HEK293 (cell line): ENCODE results near the gene RNF225.

Source experiments
- CTCF ChIA-PET: fragments of 350-600 bp; formaldehyde crosslinking; extraction: SDS; loops from one replicate; lab custom pipeline; 2021; ENCODE audit warnings: antibody characterized with exemption; lab: Yijun Ruan, JAX
- POLR2A ChIA-PET: fragments of 300-600 bp; formaldehyde crosslinking; extraction: SDS; loops from one replicate; lab custom pipeline; 2020; ENCODE audit warnings: antibody characterized with exemption, inconsistent platforms; lab: Yijun Ruan, JAX
- H3K27ac ChIP-seq: fragments of 200-500 bp; sonication (Bioruptor generic); 2 replicates; pipeline ENCODE4 v1.5.1; 2014; ENCODE audit warnings: low read depth, low read length, control low read depth, inconsistent platforms; ENCODE audit errors: extremely low read depth
- H3K36me3 ChIP-seq, 2 experiments: fragments of 200-500 bp in 1 of 2; sonication (Bioruptor generic) in 1 of 2; 1 replicate in 1 of 2; 2 replicates in 1 of 2; pipeline ENCODE4 v1.5.1; 2014 to 2017; ENCODE audit warnings: inconsistent platforms in 2 of 2, low read length in 2 of 2; ENCODE audit not compliant: control insufficient read depth in 2 of 2, insufficient read depth in 1 of 2
- H3K4me1 ChIP-seq: fragments of 200-500 bp; sonication (Bioruptor generic); 2 replicates; pipeline ENCODE4 v1.5.1; 2014; ENCODE audit warnings: mild to moderate bottlenecking, low read length, inconsistent platforms; ENCODE audit not compliant: control insufficient read depth, insufficient read depth
- H3K4me3 ChIP-seq: 2 replicates; pipeline ENCODE4 v1.5.1; 2011; ENCODE audit warnings: low read depth, mild to moderate bottlenecking, control low read depth, low read length, moderate library complexity
- H3K9me3 ChIP-seq: fragments of 200-500 bp; sonication (Bioruptor generic); 2 replicates; pipeline ENCODE4 v1.5.1; 2014; ENCODE audit warnings: low read depth, low read length, inconsistent platforms; ENCODE audit not compliant: control insufficient read depth, insufficient read depth
- CTCF ChIP-seq: fragments of 450-650 bp; formaldehyde crosslinking; IDR thresholded peaks from 2 replicates; pipeline ENCODE4 v1.5.1; 2016; ENCODE audit warnings: missing biosample characterization, missing genetic modification characterization
- SETDB1 ChIP-seq: IDR thresholded peaks from one replicate; pipeline ENCODE4 v1.6.1; 2017; ENCODE audit warnings: mild to moderate bottlenecking, low read length, moderate library complexity, mixed read lengths; ENCODE audit not compliant: insufficient read length
- SP7 ChIP-seq: fragments of 450-650 bp; formaldehyde crosslinking; IDR thresholded peaks from 2 replicates; pipeline ENCODE4 v1.5.1; 2016; ENCODE audit warnings: missing biosample characterization, missing genetic modification characterization
- YY2 ChIP-seq: fragments of 450-650 bp; formaldehyde crosslinking; IDR thresholded peaks from 2 replicates; pipeline ENCODE4 v1.5.1; 2016; ENCODE audit warnings: missing biosample characterization, missing genetic modification characterization
- ZBTB1 ChIP-seq: fragments of 450-650 bp; formaldehyde crosslinking; IDR thresholded peaks from 2 replicates; pipeline ENCODE4 v1.5.1; 2016; ENCODE audit warnings: missing biosample characterization, missing genetic modification characterization
- ZBTB17 ChIP-seq: fragments of 450-650 bp; formaldehyde crosslinking; IDR thresholded peaks from 2 replicates; pipeline ENCODE4 v1.5.1; 2016; ENCODE audit warnings: missing biosample characterization, missing genetic modification characterization
- ZFHX2 ChIP-seq: fragments of 450-650 bp; formaldehyde crosslinking; conservative IDR thresholded peaks from 2 replicates; pipeline ENCODE4 v1.5.1; 2016; ENCODE audit warnings: missing biosample characterization, missing genetic modification characterization
- ZNF202 ChIP-seq: fragments of 450-650 bp; formaldehyde crosslinking; IDR thresholded peaks from 2 replicates; pipeline ENCODE4 v1.5.1; 2016; ENCODE audit warnings: missing biosample characterization, missing genetic modification characterization, borderline replicate concordance
- ZNF266 ChIP-seq: fragments of 450-650 bp; formaldehyde crosslinking; IDR thresholded peaks from 2 replicates; pipeline ENCODE4 v1.5.1; 2016; ENCODE audit warnings: missing biosample characterization, missing genetic modification characterization, low read depth
- ZNF600 ChIP-seq: fragments of 450-650 bp; formaldehyde crosslinking; IDR thresholded peaks from 2 replicates; pipeline ENCODE4 v1.5.1; 2016; ENCODE audit warnings: missing biosample characterization, missing genetic modification characterization
- ZNF623 ChIP-seq: fragments of 450-650 bp; formaldehyde crosslinking; IDR thresholded peaks from 2 replicates; pipeline ENCODE4 v1.5.1; 2016; ENCODE audit warnings: missing biosample characterization, missing genetic modification characterization
- TF ChIP-seq, protein P1 (sequence below): fragments of 450-650 bp; formaldehyde crosslinking; IDR thresholded peaks from 2 replicates; pipeline ENCODE4 v1.5.1; 2016; ENCODE audit warnings: missing biosample characterization, missing genetic modification characterization, borderline replicate concordance
- TF ChIP-seq, protein P2 (sequence below): fragments of 450-650 bp; formaldehyde crosslinking; IDR thresholded peaks from 2 replicates; pipeline ENCODE4 v1.5.1; 2017; ENCODE audit warnings: missing biosample characterization, missing genetic modification characterization
- TF ChIP-seq, protein P3 (sequence below): fragments of 450-650 bp; formaldehyde crosslinking; IDR thresholded peaks from 2 replicates; pipeline ENCODE4 v1.5.1; 2016; ENCODE audit warnings: missing biosample characterization, missing genetic modification characterization

Gene RNF225

GRCh38 chr19:58386576-58387337 is 8.7 kb upstream of the RNF225 start, which contains the start of gene RPS5 (continued):
- TF ChIP-seq, protein P1, sequence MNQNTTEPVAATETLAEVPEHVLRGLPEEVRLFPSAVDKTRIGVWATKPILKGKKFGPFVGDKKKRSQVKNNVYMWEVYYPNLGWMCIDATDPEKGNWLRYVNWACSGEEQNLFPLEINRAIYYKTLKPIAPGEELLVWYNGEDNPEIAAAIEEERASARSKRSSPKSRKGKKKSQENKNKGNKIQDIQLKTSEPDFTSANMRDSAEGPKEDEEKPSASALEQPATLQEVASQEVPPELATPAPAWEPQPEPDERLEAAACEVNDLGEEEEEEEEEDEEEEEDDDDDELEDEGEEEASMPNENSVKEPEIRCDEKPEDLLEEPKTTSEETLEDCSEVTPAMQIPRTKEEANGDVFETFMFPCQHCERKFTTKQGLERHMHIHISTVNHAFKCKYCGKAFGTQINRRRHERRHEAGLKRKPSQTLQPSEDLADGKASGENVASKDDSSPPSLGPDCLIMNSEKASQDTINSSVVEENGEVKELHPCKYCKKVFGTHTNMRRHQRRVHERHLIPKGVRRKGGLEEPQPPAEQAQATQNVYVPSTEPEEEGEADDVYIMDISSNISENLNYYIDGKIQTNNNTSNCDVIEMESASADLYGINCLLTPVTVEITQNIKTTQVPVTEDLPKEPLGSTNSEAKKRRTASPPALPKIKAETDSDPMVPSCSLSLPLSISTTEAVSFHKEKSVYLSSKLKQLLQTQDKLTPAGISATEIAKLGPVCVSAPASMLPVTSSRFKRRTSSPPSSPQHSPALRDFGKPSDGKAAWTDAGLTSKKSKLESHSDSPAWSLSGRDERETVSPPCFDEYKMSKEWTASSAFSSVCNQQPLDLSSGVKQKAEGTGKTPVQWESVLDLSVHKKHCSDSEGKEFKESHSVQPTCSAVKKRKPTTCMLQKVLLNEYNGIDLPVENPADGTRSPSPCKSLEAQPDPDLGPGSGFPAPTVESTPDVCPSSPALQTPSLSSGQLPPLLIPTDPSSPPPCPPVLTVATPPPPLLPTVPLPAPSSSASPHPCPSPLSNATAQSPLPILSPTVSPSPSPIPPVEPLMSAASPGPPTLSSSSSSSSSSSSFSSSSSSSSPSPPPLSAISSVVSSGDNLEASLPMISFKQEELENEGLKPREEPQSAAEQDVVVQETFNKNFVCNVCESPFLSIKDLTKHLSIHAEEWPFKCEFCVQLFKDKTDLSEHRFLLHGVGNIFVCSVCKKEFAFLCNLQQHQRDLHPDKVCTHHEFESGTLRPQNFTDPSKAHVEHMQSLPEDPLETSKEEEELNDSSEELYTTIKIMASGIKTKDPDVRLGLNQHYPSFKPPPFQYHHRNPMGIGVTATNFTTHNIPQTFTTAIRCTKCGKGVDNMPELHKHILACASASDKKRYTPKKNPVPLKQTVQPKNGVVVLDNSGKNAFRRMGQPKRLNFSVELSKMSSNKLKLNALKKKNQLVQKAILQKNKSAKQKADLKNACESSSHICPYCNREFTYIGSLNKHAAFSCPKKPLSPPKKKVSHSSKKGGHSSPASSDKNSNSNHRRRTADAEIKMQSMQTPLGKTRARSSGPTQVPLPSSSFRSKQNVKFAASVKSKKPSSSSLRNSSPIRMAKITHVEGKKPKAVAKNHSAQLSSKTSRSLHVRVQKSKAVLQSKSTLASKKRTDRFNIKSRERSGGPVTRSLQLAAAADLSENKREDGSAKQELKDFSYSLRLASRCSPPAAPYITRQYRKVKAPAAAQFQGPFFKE (tag by site-specific recombination), result no peak
- TF ChIP-seq ZFHX2 (0 out of 2 replicates have a peak, but pooled peaks have one; percentile 15), ZBTB17 (peak; percentile 83), YY2 (tag by site-specific recombination) (no peak), SETDB1 (no peak), ZNF266 (tag by site-specific recombination) (no peak), ZNF623 (tag by site-specific recombination) (no peak), SP7 (no peak; the same call in none of the 2 replicates)

DNA sequence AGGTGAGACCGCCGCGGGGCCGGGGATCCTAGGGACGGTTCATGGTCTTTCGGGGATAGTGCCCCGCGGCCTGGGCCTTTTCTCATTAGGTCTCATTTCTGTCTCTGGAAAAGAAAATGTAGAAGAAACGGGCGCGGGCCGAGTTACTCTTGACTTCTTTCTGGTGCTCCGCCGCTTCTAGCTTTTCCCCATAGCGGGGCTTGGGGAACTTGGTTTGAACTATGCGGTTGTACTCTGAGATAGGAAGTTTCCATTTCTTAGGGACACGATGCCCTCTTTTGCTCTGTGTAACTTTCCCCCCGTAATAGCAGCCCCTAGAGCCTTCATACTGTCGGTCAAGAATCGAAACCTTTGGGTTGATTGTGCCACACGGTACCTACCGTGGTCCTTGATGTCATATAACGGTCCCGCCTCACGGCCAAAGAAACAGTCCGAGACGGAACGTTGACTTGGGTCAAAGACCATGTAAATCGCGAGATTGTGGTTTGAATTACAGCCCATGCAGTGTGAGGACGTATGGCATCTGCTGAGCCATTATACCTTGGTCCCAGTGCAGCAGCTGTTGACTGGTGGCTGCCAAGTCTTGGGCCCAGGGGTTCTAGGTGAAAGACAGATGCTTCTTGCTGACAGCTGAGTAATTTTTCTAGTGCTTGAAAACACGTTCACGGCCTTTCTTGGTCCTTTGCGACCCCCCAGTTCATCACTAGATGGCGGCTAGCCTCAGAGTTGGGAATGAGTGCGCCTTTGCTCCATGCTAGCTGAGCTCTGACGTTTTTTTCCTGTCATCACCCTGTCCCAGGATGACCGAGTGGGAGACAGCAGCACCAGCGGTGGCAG is 7.9 kb upstream of the RNF225 start:
- Histone ChIP-seq H3K36me3 (peaks cover 45 to 48% of the 10 kb centered on the region in 2 experiments), H3K27ac (peak overlapping the region; percentile 68), H3K4me1 (peaks cover 16% of the 10 kb centered on the region), H3K4me3 (peak overlapping the region; percentile 77), H3K9me3 (no peaks in the 10 kb centered on the region)
- ChIA-PET POLR2A (interaction anchor here (1.6 to 4.2 kb wide), 6 partner anchors 10 to 156 kb away, joined by 4 to 28 read pairs (median 5); partner anchors contain the start of genes TRIM28, ZNF497, ZNF584 and ZSCAN22), CTCF (interaction anchor here (0.8 kb wide), 1 partner anchor 81 kb away, joined by 3 read pairs; no protein-coding TSS in a partner anchor)
- TF ChIP-seq, protein P2, sequence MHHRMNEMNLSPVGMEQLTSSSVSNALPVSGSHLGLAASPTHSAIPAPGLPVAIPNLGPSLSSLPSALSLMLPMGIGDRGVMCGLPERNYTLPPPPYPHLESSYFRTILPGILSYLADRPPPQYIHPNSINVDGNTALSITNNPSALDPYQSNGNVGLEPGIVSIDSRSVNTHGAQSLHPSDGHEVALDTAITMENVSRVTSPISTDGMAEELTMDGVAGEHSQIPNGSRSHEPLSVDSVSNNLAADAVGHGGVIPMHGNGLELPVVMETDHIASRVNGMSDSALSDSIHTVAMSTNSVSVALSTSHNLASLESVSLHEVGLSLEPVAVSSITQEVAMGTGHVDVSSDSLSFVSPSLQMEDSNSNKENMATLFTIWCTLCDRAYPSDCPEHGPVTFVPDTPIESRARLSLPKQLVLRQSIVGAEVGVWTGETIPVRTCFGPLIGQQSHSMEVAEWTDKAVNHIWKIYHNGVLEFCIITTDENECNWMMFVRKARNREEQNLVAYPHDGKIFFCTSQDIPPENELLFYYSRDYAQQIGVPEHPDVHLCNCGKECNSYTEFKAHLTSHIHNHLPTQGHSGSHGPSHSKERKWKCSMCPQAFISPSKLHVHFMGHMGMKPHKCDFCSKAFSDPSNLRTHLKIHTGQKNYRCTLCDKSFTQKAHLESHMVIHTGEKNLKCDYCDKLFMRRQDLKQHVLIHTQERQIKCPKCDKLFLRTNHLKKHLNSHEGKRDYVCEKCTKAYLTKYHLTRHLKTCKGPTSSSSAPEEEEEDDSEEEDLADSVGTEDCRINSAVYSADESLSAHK (tag by site-specific recombination), result no peak
- TF ChIP-seq ZNF600 (tag by site-specific recombination) (no peak), ZNF202 (no peak), ZBTB1 (tag by site-specific recombination) (no peak), CTCF (tag by site-specific recombination) (peak; percentile 47; the same call in 1 of the 2 replicates), ZBTB17 (peak; percentile 76; the same call in 1 of the 2 replicates)
- TF ChIP-seq, protein P3, sequence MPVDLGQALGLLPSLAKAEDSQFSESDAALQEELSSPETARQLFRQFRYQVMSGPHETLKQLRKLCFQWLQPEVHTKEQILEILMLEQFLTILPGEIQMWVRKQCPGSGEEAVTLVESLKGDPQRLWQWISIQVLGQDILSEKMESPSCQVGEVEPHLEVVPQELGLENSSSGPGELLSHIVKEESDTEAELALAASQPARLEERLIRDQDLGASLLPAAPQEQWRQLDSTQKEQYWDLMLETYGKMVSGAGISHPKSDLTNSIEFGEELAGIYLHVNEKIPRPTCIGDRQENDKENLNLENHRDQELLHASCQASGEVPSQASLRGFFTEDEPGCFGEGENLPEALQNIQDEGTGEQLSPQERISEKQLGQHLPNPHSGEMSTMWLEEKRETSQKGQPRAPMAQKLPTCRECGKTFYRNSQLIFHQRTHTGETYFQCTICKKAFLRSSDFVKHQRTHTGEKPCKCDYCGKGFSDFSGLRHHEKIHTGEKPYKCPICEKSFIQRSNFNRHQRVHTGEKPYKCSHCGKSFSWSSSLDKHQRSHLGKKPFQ (tag by site-specific recombination), result no peak
- TF ChIP-seq, protein P1 (tag by site-specific recombination), result no peak
